Measurements from ENCODE around the gene CIAO2A.

GRCh38 chr15:64134345-64134829, 40.7 kb upstream of the CIAO2A start:
- TF ChIP-seq, protein P1, sequence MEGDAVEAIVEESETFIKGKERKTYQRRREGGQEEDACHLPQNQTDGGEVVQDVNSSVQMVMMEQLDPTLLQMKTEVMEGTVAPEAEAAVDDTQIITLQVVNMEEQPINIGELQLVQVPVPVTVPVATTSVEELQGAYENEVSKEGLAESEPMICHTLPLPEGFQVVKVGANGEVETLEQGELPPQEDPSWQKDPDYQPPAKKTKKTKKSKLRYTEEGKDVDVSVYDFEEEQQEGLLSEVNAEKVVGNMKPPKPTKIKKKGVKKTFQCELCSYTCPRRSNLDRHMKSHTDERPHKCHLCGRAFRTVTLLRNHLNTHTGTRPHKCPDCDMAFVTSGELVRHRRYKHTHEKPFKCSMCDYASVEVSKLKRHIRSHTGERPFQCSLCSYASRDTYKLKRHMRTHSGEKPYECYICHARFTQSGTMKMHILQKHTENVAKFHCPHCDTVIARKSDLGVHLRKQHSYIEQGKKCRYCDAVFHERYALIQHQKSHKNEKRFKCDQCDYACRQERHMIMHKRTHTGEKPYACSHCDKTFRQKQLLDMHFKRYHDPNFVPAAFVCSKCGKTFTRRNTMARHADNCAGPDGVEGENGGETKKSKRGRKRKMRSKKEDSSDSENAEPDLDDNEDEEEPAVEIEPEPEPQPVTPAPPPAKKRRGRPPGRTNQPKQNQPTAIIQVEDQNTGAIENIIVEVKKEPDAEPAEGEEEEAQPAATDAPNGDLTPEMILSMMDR (conservative IDR thresholded peaks at IDR 0.05; ENCODE audit: low read length): no peak
- no peak for TF ChIP-seq EZH2phosphoT487 (IDR thresholded peaks at IDR 0.05; ENCODE audit: borderline replicate concordance)
